Bone marrow (tissue), 2 donors: Measurements from ENCODE around the gene FIP1L1.
"Not testable (repeated sequence)": the region's sequence is repeated elsewhere in the genome, so short reads cannot be mapped to it uniquely, and the experiment has no call there.

ENCODE experiments used
- DNase-seq, 2 donors: peaks; one replicate each; lab custom pipeline; 2025; lab: John Stamatoyannopoulos, UW

FIP1L1 gene, protein sequence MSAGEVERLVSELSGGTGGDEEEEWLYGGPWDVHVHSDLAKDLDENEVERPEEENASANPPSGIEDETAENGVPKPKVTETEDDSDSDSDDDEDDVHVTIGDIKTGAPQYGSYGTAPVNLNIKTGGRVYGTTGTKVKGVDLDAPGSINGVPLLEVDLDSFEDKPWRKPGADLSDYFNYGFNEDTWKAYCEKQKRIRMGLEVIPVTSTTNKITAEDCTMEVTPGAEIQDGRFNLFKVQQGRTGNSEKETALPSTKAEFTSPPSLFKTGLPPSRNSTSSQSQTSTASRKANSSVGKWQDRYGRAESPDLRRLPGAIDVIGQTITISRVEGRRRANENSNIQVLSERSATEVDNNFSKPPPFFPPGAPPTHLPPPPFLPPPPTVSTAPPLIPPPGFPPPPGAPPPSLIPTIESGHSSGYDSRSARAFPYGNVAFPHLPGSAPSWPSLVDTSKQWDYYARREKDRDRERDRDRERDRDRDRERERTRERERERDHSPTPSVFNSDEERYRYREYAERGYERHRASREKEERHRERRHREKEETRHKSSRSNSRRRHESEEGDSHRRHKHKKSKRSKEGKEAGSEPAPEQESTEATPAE

DNA sequence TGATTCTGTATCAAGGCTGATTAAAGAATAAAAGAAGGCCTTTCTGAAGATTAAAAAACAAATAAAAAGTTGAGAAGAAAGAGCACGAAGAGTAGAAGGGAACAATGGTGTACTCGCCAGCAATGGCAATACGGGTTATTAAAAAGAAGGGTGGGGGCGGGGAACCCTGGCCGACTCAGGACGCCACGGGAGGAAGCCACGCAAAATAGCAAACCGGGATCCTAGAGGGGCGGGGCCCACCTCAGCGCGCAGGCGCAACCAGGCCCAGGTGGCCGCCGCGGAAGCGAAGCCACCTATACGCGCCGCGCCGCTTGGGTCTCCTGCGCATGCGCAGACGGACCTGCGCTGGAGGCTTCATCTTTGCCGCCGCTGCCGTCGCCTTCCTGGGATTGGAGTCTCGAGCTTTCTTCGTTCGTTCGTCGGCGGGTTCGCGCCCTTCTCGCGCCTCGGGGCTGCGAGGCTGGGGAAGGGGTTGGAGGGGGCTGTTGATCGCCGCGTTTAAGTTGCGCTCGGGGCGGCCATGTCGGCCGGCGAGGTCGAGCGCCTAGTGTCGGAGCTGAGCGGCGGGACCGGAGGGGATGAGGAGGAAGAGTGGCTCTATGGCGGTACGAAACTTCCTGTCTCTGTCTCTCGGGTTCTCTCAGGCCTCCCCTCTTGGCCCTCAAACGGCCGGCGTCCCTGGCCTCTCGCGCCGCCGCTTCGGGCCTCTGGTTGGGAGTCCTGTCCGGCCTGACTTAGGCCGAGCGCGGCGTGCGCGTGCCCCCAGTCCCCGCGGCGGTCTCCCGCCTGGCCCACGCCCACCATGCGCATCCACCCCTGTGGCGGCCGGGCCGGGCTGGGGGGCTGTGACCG lies at the start of gene FIP1L1:
Gene FIP1L1 (plus strand): TSS at position 323 of the 852 bp plus-strand sequence. CDS start 198 bp downstream, at position 521.
- DNase-seq: peak; percentile 85 to 87

DNA sequence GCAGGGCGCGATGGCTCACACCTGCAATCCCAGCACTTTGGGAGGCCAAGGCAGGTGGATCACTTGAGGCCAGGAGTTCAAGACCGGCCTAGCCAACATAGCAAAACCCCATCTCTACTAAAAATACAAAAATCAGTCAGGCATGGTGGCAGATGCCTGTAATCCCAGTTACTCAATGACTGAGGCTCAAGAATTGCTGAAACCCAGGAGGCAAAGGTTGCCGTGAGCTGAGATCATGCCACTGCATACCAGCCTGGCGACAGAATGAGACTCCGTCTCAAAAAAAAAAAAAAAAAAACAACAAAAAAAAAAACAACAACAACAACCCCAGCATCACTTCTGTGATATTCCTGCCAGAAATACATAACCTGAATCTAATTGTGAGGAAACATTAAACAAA lies 42.5 kb upstream of the FIP1L1 start:
- DNase-seq: not testable (repeated sequence)

DNA sequence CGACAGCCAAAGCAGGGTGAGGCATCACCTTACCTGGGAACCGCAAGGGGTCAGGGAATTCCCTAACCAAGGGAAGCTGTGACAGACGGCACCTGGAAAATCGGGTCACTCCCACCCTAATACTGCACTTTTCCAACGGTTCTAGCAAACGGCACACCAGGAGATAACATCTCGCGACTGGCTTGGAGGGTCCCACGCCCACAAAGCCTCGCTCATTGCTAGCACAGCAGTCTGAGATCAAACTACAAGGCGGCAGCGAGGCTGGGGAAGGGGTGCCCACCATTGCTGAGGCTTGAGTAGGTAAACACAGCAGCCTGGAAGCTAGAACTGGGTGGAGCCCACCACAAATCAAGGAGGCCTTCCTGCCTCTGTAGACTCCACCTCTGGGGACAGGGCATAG lies 37.3 kb upstream of the FIP1L1 start:
- not testable (repeated sequence) for DNase-seq

DNA sequence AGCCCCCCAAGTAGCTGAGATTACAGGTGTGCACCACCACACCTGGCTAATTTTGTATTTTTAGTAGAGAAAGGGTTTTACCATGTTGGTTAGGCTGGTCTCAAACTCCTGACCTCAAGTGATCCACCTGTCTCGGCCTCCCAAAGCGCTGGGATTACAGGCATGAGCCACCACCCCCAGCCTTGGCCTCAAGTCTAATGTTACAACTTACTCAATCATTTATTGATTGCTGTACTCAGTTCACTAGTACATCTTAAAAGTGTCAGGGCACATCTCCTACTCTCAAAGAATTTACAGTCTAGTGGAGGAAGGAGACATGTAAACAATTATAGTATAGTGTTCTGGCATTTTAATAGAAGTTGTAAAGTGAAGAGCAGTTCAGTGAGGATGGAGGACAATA lies 31.0 kb upstream of the FIP1L1 start:
- not testable (repeated sequence) for DNase-seq

DNA sequence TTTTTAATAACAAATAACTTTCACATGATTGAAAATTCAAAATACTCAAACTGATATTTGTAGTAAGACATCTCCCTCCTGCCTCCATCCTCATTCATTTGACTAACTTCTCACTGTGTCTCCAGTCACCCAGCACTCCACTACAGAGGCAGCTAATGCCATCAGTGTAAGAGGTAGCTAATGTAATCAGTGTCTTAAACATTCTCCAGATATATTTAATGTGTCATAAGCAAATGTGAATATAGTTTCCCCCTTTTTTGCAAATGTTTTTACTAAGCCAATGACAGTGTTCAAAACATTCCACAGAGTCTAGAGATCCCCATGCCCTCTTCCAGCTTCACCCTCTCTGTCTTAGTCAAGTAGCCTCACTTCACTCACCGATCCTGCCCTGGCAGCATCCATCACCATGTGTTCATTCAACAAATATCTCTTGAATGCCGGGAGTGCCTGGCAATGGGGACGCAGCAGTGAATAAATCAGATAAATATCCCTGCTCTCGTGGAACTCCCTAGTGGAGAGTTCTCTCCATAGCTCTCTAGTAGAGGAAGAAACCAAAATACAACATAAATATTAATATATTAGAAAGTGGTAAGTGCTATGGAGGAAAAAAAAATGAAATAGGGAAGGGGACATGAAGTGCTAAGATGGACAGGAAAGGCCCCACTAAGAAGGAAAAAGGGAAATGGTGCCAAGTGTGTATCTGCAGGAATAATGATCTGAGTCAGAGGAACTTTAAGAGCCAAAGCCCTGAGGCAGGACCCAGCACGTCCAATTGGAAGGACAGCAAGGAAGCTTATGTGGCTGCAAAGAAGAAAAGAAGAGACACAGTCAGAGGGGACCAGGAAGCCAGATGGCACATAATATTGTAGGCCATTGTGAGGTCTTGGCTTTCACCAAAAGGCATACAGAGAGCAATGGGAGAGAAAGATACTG lies 30.3 kb upstream of the FIP1L1 start:
- DNase-seq: no peak

DNA sequence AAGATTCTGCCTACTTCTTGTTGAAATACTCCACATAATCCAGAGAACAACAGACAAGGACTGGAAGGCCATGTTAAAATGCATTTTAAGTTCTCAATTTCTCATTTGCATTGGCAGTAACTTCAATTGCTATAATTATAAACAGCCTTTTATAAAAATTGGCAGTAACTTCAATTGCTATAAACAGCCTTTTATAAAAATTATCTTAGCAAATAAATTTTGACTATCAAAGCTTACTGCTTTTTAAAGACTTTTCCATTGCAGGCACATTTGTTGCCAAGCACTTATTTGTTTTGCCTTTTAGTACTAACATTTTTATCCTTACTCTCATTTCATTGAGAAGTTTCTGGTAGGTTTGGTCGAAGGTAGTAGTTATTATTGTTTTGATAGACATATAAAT lies 29.4 kb upstream of the FIP1L1 start:
- no peak for DNase-seq

DNA sequence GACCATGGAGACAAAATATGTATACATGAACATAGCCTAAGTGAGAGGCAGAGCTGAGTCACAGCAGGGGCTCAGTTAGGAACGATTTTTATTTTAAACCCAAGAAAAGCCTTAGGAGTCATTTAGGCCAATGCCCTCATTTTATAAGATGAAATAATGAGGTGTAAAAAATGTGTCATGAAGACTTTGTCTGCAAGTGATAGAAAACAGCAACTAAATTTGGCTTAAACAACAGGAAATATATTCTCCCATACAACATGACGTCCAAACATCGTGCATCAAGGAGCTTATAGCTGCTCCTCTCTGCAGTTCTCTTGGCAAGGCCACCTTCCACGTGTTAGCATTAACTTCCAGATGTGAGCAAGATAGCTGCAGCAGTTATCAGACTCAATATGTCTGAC lies 28.4 kb upstream of the FIP1L1 start:
- DNase-seq: no peak

DNA sequence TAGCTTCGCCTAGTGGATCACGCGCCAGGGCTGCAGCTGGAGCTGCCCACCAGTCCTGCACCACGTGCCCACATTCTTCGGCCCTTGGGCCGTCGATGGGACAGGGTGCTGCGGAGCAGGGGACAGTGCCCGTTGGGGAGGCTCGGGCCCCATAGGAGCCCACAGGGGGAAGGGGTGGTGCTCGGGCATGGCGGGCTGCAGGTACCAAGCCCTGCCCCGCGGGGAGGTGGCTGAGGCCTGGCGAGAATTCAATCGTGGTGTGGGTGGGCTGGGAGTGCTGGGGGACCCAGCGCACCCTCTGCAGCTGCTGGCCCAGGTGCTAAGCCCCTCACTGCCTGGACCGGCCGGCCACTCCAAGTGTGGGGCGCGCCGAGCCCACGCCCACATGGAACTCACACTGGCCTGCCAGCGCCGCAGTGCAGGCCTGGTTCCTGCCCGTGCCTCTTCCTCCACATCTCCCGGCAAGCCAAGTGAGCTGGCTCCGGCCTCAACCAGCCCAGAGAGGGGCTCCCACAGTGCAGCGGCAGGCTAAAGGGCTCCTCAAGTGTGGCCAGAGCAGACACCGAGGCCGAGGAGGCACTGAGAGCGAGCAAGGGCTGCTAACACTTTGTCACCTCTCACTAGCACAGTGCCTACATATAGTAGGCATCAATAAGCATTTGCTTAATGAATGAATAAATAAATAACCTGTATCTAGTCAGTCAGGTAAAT lies 23.3 kb upstream of the FIP1L1 start:
- no peak for DNase-seq

DNA sequence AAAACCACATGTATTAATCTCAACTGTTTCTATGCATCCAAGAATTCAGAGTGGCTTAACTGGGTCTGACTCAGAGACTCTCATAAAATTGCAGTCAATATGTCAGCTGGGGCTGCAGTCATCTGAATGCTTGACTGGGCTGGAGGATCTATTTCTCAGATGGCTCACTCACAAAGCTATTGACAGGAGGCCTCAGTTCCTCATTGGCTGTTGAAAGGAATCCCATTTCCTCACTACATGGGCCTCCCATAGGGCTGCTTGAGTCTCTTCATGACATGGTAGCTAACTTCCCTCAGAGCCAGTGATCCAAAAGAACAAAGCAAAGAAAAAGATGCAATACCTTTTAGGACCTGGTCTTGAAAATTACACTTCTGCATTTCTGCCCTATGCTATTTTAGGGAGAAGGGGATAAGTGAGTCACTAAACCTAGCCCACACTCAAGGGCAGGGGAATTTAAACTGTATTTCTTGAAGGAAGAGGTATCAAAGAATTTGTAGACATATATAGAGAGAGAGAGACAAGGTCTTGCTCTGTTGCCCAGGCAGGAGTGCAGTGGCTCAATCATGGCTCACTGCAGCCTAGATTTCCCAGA lies 21.4 kb upstream of the FIP1L1 start:
- DNase-seq: peak in 1 of 2 donors; percentile 59

DNA sequence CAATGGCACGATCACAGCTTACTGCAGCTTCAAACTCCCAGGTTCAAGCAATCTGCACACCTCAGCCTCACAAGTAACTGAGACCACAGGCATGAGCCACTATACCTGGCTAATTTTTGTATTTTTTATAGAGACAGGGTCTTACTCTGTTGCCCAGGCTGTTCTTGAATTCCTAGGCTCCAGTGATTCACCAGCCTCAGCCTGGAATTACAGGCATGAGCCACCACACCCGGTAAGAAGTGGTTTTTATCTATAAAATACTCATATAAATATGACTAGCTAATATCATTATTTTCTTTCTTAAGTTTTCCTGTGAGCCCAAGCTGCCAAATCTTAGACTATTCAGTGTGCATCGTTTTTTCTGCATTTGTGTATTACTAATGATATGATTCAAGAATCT lies 16.0 kb upstream of the FIP1L1 start:
- no peak for DNase-seq

DNA sequence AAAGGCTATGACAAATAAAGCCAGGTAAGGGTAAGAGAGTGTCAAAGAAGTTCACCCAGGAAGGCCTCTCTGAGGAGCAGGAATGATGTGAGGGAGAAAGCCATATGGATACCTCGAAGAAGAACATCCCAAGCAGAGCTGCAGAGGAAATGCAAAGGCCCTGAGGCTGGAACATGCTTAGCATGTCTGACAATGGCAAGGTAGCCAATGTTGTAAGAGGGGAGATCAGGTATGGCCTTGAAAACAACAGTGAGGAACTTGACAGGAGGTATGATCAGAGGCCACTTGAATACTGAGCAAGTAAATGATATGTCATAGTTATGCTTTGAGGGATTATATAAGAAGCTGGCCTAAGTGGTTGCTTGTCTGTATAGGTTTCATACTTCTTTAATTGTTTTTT lies 15.3 kb upstream of the FIP1L1 start:
- DNase-seq: no peak

DNA sequence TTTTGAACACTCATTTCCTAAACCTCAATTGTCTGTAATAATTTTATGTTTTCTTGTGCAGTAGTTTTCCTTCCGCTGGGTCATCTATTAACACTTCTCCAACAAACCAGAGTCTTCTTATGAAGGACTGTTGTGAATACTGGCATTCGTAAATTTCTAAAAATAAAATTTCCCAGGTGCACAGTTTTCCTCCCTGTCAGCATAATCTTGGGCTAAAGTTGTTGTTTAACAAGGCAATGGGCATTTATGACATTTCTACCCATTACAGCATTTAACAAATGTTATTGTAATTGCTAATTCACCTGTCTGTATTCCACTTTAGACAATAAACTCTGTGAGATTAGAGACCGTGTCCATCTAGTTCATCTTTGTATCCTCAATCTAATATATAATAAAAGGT lies 12.8 kb upstream of the FIP1L1 start:
- DNase-seq: no peak

DNA sequence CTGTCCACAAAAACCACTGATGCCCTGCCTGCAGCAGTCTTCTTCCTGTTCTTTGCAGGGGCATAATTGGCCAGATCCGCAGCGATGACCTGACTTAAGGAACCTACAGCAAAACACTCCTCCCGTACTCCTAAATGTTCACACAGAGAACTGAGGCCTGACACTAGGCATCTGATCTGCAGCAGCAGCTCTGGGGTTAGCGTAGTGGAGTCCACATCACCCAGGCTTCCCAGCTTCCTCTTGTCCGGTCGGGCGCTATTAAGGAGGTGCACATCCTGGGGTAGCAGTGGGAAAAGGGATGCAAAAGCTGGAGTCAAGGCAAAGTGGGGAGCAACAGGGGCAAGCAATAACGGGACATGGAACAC lies 12.3 kb upstream of the FIP1L1 start:
- DNase-seq: no peak

DNA sequence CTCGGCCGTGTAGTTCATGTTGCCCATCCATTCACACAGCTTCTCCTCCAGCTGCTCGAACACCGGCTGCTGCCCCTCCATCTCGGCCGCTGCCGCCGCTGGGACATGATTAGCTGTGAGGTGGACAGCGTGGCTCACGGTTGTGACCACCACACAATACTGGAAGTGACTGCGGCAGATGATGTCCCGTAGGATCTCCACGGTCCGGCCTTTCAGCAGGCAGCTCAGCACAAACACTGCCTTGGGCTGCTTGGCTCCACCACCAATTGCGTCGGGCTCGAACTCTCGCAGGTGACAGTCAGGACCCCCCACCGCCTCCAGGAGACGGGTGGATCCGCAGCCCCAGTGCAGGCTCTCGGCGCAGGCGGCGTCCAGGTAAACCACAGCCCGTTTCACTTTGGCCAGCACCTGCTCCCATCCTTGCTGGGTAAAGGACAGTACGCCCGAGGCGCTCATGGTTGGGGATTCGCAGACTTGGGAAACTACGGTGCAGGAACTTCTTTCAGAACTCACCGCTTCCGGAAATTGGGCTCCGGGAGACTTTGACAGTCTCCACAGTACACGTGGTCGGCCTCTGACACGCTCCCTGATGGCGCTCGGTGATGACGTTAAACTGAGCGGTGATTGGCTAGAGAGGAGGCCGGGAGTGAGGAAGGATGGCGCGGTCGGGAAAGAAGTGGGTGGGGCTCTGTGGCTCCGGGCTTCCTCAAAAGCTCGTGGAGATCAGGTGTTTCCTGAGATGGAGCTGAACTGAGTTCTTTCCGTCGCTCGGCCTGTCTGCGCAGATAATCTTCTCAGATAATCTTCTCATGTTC lies 11.7 kb upstream of the FIP1L1 start, which contains the start of gene SCFD2:
Gene SCFD2 (minus strand): TSS at position 576 of the 815 bp plus-strand sequence.
- peak; percentile 86 to 98 for DNase-seq

DNA sequence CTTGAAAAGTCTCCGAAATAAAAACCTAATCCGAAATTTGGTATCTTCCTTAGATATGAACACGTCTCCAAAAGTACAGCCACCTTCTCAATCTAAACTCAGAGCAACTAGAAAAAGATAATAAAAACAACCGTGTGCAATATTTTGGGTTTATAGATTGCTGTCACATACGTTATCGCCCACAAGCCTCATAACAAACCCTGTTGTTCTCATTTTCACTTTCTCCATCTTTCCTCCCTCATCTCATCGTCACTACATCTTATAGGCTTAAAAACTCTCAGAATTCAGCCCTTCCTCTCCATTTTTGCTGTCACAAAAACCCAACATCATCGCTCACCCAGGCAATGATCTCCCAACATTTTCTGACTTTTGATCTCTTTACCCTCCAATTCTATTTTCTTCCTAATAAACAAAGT lies 11.1 kb upstream of the FIP1L1 start:
- DNase-seq: no peak

DNA sequence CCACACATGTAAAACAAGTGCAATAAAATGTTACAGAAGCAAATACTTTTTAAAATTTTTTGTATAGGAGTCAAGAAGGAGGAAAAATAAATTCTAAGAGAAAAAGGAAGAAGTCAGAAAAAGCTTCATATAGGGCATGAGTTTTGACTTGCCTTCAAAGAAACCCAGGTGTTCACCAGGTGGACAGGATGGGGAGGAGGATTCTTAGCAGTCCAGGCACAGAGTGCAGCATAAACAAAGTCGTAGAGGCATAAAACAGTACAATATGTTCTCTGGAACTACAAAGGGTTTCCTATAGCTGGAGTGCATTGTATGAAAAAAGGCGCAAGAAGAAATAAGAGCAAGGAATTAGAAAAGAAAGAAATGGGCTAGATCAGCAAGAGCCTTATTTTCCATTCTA lies 9.7 kb upstream of the FIP1L1 start:
- DNase-seq: no peak

DNA sequence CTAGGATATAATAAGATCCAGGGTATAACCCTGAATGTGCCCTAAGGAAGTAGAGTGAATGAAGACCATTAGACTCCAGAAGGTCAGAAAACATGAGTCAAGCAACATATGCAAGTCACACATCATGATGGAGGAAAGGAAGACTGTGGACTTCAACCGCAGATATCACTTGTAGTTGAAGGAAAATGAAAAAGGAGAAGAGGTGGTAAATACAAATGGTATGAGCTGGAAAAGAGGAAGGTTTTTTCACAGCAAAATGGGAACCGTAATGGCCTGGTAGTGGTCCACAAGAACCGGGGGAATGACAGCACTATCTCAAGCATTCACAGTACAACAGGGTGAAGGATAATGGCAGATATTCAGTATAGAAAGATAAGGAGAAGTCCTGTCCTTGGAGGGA lies 6.4 kb upstream of the FIP1L1 start:
- no peak for DNase-seq

DNA sequence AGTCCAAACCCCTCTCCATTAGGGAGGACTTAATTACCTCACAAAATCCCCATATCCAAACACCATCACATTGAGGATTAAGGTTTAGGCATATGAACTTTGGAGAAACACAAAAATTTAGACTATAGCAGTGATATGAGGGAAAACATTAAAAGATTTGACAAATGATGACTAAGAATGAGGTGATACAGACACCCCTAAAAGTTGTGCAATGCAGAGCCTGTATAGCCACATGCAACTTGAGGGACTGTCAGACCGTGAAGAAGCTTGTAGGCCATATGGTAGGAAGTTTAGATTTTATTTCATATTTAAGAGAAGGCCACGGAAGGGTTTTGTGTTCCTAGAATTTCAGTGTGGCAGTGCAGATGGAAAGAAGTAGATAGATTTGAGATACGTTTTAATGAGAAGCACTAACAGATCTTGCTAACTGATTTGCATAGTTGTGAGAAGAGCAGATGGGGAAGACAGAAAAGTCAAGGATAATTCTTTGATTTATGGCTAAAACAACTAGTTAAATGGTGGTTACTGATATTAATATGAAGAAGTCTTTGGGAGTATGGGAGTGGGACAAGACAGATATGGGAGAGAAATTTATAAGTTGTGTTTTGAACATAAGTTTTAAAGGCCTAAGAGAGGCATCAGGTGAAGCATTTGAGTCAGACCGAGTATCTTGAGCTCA lies 5.5 kb upstream of the FIP1L1 start:
- no peak for DNase-seq

DNA sequence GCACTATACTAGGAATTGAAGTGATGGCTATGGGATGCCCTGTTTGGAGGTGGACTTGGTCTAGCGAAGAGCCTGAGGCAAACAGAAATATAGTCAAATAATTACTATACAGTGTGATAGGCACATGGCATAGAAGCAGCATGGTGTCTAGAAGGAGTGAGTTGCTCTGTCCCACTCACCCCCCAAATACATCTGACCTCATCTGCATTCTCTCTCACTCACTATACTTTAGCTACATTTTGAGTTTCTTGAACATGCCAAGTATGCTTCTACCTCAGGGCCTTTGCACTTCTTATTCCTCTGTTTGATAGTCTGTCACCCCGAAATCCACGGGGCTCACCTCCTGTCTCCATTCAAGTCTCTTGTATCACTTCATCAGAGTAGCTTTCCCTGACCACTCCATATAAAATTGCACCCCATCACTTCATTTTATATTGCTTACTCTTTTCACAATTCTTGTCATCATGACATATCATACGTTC lies 2.6 kb upstream of the FIP1L1 start:
- DNase-seq: no peak
